NCI-H82 treated with DMSO at 0.1 percent for 48 hours (cell line): Measurements from ENCODE around the gene ATXN1.

Experiments used
- DNase-seq: peaks from one replicate; lab custom pipeline; 2025; ENCODE audit not compliant: unreplicated experiment; lab: John Stamatoyannopoulos, UW

ATXN1 gene

DNA sequence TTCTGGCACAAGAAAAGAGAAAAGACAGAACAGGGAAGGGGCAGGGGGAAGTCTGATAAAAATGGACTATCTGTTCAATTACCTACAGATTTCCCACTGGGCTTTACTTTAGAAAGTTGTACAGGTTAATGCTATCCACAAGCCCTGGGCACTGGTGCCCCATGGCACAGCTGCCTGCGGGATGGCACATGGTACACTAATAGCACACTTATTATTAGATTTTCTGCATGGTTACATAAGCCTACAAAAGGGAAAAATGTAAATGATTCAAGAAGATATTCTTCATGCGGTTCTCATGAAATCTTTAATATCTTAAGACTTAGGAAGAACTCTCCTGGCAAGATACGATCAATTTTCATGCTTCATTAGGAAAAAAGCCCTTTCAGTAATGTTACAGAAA is 385.4 kb downstream of the ATXN1 start:
- DNase-seq: no peak

DNA sequence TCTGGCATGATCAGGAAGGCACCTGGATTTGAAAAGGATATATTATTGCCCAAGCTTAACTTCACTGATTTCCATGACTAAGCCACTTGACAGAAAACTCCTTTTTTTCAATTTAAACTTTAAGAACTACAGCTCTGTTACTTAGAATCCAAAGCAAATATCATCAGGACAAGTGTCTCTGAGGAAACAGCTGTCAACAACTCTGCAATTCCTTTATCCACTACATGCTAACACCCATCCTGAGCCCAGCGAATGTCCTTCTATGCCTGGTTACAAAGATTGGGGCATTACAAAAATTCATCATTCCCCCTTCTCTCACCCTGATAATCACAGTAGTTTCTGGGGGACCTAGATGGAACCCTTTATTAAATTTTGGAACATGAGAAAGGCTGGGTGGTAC is 386.1 kb downstream of the ATXN1 start:
- DNase-seq: no peak

- DNase-seq: no peak
Observed at GRCh38 chr6:16374461-16375200, 386.6 kb downstream of the ATXN1 start.

DNA sequence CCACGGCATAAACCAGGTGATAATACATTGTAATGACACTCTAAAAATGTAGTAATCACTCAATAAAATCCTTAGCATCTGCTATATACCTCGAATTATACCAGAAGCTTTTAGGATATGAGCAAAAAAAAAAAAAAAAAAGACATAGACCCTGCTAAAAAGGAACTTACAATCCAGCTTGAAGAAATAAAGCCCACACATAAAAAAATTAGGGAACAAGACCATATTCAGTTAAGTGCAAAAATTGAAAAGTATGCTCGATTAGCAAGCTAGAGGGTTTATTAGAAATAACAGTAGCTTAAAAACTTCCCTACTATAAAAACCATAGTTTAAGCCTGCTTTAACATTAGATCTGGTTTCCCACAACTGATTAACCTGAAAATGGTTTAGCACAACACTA is 387.2 kb downstream of the ATXN1 start:
- no peak for DNase-seq

GRCh38 chr6:16372029-16372776 is 389.1 kb downstream of the ATXN1 start:
- DNase-seq: no peak

- no peak for DNase-seq
Observed at GRCh38 chr6:16371401-16371800, 389.9 kb downstream of the ATXN1 start.

GRCh38 chr6:16370943-16371342 is 390.3 kb downstream of the ATXN1 start:
- no peak for DNase-seq

DNA sequence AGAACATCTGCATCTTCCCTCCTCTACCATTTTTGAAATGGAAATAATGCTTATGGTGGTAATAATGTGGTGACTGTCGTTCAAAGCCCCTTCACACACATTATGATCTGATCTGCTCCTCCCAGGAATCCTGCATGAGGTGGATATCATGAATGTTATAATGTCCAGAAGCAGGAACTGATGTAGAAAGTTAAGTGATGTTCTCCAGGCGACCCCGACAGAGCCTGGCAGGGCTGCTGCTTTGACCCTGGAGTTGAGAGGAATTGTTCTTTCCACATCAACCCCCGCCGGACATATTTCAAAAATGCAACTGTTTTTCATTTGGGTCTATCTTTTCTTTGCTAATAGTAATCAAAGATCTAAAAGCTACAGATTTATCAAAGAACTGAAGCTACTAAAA is 391.3 kb downstream of the ATXN1 start:
- DNase-seq: no peak

- no peak for DNase-seq
Observed at GRCh38 chr6:16369140-16369745, 392.0 kb downstream of the ATXN1 start.

DNA sequence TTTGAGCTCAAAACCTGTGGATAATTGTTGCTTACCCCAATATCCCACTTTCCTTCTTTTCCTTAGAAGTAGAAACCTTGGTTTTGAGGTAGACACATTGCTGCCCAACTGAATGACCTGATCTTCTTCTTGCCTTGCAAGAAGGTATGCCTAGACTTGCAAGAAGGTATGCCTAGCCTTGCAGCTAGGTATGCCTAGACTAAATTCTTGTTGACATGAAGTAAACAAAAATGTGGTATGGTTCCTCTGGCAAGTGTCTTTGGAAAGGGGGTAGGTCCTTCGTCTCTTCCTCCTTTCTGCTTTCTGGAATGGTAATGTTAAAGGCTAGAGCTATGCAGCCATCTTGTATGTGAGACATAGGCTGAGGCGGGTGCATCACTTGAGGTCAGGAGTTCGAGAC is 393.7 kb downstream of the ATXN1 start:
- no peak for DNase-seq

DNA sequence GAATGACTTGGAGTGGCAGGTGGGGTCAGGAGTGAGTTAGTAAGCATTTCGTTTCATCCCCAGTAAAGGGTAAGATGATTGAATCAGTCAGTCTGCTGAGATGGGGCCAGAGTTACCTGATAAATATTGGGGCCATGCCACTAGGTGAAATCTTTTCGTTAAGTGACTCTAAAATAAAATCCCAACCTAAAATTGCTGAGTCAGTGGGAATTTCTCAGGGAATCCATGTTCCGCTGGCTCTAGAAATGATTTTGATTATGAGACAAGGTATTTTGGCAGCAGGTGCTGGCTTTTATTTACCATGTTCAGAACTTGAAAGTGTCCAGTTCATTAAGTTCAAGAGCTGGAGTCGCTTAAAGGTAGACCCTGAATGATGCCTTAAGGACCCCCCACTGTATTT is 397.5 kb downstream of the ATXN1 start:
- DNase-seq: no peak

GRCh38 chr6:16362819-16363589 is 398.3 kb downstream of the ATXN1 start:
- no peak for DNase-seq

DNA sequence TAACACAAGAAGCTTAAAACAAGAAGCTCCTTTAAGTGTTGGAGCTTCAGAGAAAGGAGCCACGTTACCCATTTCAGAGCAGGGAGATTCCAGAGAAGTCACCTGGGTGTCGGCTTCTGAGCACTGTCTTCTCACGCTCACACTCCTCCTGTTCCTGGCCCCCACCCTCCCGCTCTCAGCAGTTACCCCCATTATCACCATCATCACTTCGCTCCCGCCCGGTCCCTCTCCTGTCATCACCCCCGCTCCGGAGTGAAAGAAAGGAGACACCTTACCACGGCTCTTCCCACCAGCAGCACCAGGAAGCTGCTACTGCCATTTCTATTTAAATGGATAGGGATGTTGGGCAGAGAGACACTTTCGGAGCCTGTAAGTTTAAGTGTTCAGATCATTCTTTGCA is 399.0 kb downstream of the ATXN1 start:
- no peak for DNase-seq

DNA sequence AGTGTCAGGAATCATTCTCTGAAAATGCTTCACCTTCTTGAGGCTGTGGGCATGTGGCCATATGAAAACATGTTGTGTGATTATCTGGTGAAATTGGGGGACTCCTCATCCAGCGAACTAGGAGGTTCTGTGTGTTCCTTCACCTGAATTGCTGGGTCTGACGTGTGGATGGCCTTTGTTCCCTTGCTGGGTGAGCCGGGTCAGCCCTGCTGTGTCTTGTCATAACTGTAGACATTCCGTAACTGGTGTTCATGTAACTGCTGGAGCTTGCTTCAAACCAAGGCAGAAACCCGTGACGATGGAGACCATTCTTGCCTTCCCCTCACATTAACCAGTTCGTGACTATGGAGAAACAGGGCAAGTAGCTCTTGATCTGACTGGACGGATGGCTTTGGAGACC is 399.4 kb downstream of the ATXN1 start:
- DNase-seq: no peak

DNA sequence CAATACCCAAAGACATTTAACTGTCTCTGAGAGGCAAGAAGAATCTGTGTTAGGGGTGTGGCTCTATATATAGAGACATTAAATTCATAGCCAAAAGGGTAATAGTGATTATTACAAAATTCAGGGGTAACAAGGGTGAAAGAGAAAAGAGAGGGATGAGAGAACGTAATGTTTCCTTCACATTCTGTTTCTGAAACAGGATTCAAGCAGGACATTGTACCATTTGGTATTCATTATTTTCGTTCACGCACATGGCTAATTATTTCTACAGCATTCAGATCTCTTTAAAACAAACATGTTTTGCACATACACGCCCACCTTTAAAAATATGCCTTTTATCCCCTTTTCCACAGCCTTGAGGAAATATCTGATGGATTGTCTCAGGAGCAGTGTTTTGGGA is 400.1 kb downstream of the ATXN1 start:
- DNase-seq: no peak

DNA sequence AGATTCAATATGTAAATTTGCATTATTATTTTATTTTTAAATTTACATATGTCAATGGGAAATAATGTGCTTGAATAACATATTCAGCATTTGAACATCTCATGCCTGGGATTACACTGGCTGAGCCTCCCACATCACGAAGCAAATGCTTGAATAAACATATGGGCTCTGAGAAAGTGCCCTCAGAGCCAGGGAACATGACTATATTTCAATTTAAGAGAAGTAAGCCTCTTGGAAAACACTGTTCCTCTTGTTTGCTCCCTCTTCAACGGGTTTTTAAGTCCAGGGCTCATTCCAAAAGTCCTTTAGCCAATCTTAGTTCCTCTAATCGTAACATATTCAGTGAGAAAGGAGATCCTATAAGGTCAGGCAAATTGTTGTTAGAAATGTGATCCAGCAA is 400.9 kb downstream of the ATXN1 start:
- no peak for DNase-seq

DNA sequence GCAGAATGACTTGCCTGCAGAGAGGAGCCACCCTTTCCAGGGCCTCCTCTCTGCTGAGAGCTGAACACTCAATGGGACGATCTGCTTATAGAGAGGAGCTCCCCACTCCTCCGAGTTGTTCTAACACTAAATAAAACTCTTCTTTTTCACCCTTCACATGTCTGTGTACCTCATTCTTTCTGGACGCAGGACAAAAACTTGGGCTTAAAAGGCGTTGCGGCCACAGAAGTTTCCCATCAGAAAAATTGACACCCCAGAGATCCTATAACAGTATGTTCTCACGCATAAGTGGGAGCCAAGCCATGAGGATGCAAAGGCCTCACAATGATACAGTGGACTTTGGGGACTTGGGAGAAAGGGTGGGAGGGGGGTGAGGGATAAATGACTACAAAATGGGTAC is 401.7 kb downstream of the ATXN1 start:
- DNase-seq: no peak

DNA sequence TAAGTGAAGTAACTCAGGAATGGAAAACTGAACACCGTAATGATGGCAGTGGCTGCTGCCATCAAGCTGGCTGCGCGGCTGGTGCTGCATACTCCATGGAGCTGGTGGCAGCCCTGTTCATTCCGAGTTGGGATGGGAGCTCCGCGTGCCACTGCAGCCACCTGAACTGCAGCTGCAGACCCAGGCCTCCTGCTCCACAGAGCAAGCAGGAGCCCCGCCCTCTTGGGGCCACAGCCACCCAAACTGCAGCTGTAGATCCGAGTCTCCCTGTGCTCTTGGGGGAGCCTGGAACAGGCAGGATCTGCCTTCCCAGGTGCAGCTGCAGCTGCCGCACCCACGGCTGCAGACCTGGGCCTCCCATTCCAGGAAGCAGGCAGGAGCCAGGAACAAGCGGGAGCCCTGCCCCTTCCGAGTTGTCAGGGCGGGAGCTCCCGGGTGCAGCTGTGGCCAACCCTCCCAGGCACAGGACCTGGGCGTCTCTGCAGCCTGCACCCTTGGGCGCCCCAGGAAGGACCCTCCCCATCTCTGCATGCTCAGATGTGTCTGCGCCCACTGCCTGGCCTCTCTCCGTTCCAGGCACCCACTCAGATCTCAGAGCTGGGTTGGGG is 402.6 kb downstream of the ATXN1 start:
- no peak for DNase-seq

DNA sequence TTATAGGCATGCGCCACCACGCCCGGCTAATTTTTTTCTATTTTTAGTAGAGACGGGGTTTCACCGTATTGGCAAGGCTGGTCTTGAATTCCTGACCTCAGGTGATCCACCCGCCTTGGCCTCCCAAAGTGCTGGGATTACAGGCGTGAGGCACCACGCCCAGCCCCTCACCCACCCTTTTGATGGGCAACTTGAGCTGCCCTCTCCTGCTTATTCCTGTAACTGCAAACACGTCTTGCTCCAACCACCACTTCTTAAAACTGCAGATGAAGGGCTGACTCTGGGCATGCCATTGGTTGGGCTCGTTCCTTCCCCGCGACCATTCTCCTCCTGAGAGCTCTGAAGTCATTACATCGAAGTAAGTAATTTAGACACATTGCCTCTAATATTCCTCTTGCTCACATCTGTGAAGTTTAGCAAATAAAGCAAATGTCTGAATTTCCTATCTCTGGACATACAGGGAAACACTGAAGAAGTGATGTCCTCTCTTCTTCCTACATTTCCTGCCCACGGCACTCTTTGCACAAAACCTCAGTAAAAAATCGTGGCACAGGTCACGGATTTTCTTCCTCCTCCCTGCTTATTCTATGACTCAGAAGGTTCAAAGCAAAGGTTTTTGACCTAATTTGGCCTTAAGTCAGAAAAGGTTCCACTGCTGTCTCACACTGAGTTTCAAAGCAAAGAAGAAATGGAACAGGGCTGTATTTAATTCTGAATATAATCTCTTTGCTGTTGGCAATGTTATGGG is 405.4 kb downstream of the ATXN1 start:
- no peak for DNase-seq

- no peak for DNase-seq
Observed at GRCh38 chr6:16355238-16355637, 406.0 kb downstream of the ATXN1 start.
